Loucy (cell line): Measurements from ENCODE around the gene SYN1.

Experiments
- CTCF ChIP-seq: fragments of 200-600 bp; sonication (generic); conservative IDR thresholded peaks from 2 replicates; pipeline ENCODE4 v1.5.1; 2014; ENCODE audit warnings: mild to moderate bottlenecking, antibody characterized with exemption, low read length
- EZH2phosphoT487 ChIP-seq: fragments of 200-600 bp; IDR thresholded peaks from 2 replicates; pipeline ENCODE4 v1.6.1; 2018; ENCODE audit warnings: antibody characterized with exemption, mild to moderate bottlenecking, moderate library complexity, borderline replicate concordance

GRCh38 chrX:47659421-47659726, 39.7 kb upstream of the SYN1 start:
- TF ChIP-seq CTCF (no peak), EZH2phosphoT487 (no peak)
